IMR-90 (cell line): ENCODE results near the gene P2RX7. TPM values are rescaled to one million over a fixed set of nuclear protein-coding genes. Genes with fewer than 3 reads are reported as not detected.

Experiments used
- ATAC-seq: fragments of 200-7000 bp; cut with Tn5 transposase; 2 replicates; pipeline ENCODE4 v1.9.1; 2020; ENCODE audit warnings: low read depth, mild to moderate bottlenecking, moderate library complexity
- BruUV-seq: library from RNA; stranded (reverse); fragments of 400-500 nt; replicated peaks from 2 replicates; lab custom pipeline; 2021; lab: Mats Ljungman, UMichigan
- CTCF ChIA-PET: fragments of 300-600 bp; formaldehyde crosslinking; extraction: SDS; loops from one replicate; lab custom pipeline; 2021; ENCODE audit warnings: antibody characterized with exemption; lab: Yijun Ruan, JAX
- POLR2A ChIA-PET: fragments of 300-600 bp; sonication (Branson Sonifier 250); formaldehyde crosslinking; loops from one replicate; lab custom pipeline; 2022; ENCODE audit warnings: antibody characterized with exemption; ENCODE audit not compliant: unreplicated experiment; lab: Charles Lee
- DNase-seq: peaks from one replicate; pipeline ENCODE4 v3.0.0; 2013
- H2AFZ ChIP-seq: replicated peaks from 2 replicates; pipeline ENCODE3; 2013; ENCODE audit warnings: low read length, mild to moderate bottlenecking; ENCODE audit not compliant: poor library complexity
- H2AK5ac ChIP-seq: 2 replicates; pipeline ENCODE4 v1.6.1; 2013; ENCODE audit warnings: low read depth, low read length, inconsistent platforms
- H2AK9ac ChIP-seq: replicated peaks from 2 replicates; pipeline ENCODE3; 2013; ENCODE audit warnings: mild to moderate bottlenecking, low read depth, low read length, moderate library complexity; ENCODE audit not compliant: poor library complexity
- H2BK120ac ChIP-seq: 2 replicates; pipeline ENCODE4 v1.6.1; 2013; ENCODE audit warnings: low read depth, low read length, inconsistent platforms
- H2BK15ac ChIP-seq: 3 replicates; pipeline ENCODE4 v1.6.1; 2013; ENCODE audit warnings: low read depth, low read length, inconsistent platforms
- H2BK20ac ChIP-seq: 2 replicates; pipeline ENCODE4 v1.6.1; 2013; ENCODE audit warnings: low read depth, mild to moderate bottlenecking, inconsistent platforms, low read length, moderate library complexity
- H2BK5ac ChIP-seq: 2 replicates; pipeline ENCODE4 v1.6.1; 2013; ENCODE audit warnings: mild to moderate bottlenecking, low read depth, low read length, inconsistent platforms; ENCODE audit not compliant: poor library complexity, severe bottlenecking
- H3K14ac ChIP-seq: replicated peaks from 2 replicates; pipeline ENCODE4 v1.6.1; 2013; ENCODE audit warnings: low read depth, low read length, inconsistent platforms
- H3K18ac ChIP-seq: 2 replicates; pipeline ENCODE4 v1.6.1; 2013; ENCODE audit warnings: low read depth, low read length, control low read depth
- H3K23ac ChIP-seq: 2 replicates; pipeline ENCODE4 v1.6.1; 2013; ENCODE audit warnings: low read depth, low read length, inconsistent platforms
- H3K27ac ChIP-seq: 2 replicates; pipeline ENCODE4 v1.5.1; 2013; ENCODE audit warnings: mild to moderate bottlenecking, control low read depth, low read length; ENCODE audit not compliant: insufficient read depth
- H3K27me3 ChIP-seq: 2 replicates; pipeline ENCODE4 v1.6.1; 2013; ENCODE audit warnings: low read length; ENCODE audit not compliant: control insufficient read depth, insufficient read depth
- H3K36me3 ChIP-seq: 2 replicates; pipeline ENCODE4 v1.6.1; 2013; ENCODE audit warnings: low read length, mixed read lengths; ENCODE audit not compliant: control insufficient read depth, insufficient read depth
- H3K4ac ChIP-seq: 2 replicates; pipeline ENCODE4 v1.6.1; 2013; ENCODE audit warnings: low read depth, low read length, inconsistent platforms
- H3K4me1 ChIP-seq: 2 replicates; pipeline ENCODE4 v1.6.1; 2013; ENCODE audit warnings: low read length, mixed read lengths; ENCODE audit not compliant: control insufficient read depth, insufficient read depth
- H3K4me2 ChIP-seq: 2 replicates; pipeline ENCODE4 v1.6.1; 2013; ENCODE audit warnings: low read depth, mild to moderate bottlenecking, control low read depth, low read length, moderate library complexity
- H3K4me3 ChIP-seq: 2 replicates; pipeline ENCODE4 v1.5.1; 2013; ENCODE audit warnings: low read depth, mild to moderate bottlenecking, control low read depth, low read length, moderate library complexity; ENCODE audit not compliant: insufficient read depth
- H3K56ac ChIP-seq: 2 replicates; pipeline ENCODE4 v1.6.1; 2013; ENCODE audit warnings: low read length, inconsistent platforms; ENCODE audit not compliant: insufficient read depth; ENCODE audit errors: extremely low read depth
- H3K79me1 ChIP-seq, 2 experiments: 2 replicates each; pipeline ENCODE4 v1.6.1; 2013; ENCODE audit warnings: low read length in 2 of 2, inconsistent platforms in 1 of 2, low read depth in 1 of 2
- H3K9ac ChIP-seq: 2 replicates; pipeline ENCODE4 v1.6.1; 2013; ENCODE audit warnings: low read depth, low read length, control low read depth
- H3K9me1 ChIP-seq: 2 replicates; pipeline ENCODE4 v1.6.1; 2013; ENCODE audit warnings: low read length, inconsistent platforms; ENCODE audit not compliant: insufficient read depth
- H3K9me3 ChIP-seq: 2 replicates; pipeline ENCODE4 v1.6.1; 2013; ENCODE audit warnings: low read length; ENCODE audit not compliant: control insufficient read depth, insufficient read depth
- H4K20me1 ChIP-seq: 2 replicates; pipeline ENCODE4 v1.6.1; 2013; ENCODE audit warnings: low read length, inconsistent platforms; ENCODE audit not compliant: insufficient read depth
- H4K5ac ChIP-seq: 2 replicates; pipeline ENCODE4 v1.6.1; 2013; ENCODE audit warnings: mild to moderate bottlenecking, low read depth, low read length, control low read depth
- H4K8ac ChIP-seq, 2 experiments: 2 replicates each; pipeline ENCODE4 v1.6.1; 2013; ENCODE audit warnings: low read depth in 2 of 2, low read length in 2 of 2, control low read depth in 1 of 2, inconsistent platforms in 1 of 2
- H4K91ac ChIP-seq: 2 replicates; pipeline ENCODE4 v1.6.1; 2013; ENCODE audit warnings: low read depth, low read length, inconsistent platforms; ENCODE audit not compliant: insufficient read depth
- MAZ ChIP-seq: IDR thresholded peaks from 2 replicates; pipeline ENCODE4 v1.6.1; 2012; ENCODE audit warnings: low read depth, mild to moderate bottlenecking, low read length, improper control_type of control experiment, moderate library complexity, borderline replicate concordance
- POLR2A ChIP-seq: IDR thresholded peaks from 2 replicates; pipeline ENCODE4 v1.6.1; 2012; ENCODE audit warnings: mild to moderate bottlenecking, low read depth, low read length
- RAD21 ChIP-seq: IDR thresholded peaks from 2 replicates; pipeline ENCODE4 v1.6.1; 2012; ENCODE audit warnings: low read length, improper control_type of control experiment
- USF2 ChIP-seq: fragments of 150-350 bp; IDR thresholded peaks from 2 replicates; pipeline ENCODE4 v1.6.1; 2017; ENCODE audit warnings: mild to moderate bottlenecking, antibody characterized with exemption, low read length, low read depth
- WGBS, 2 experiments: methylation state at CpG; one replicate each; pipeline versions ENCODE4 v1.1.5 to v1.1.7; 2013; ENCODE audit warnings: missing lambda C conversion rate in 2 of 2; ENCODE audit not compliant: insufficient read length in 1 of 2; ENCODE audit errors: extremely low coverage in 2 of 2; 5-methylcytosine and 5-hydroxymethylcytosine counted together
- dilution Hi-C: fragments of 300-500 bp; cut with HindIII; formaldehyde crosslinking; loops from one replicate; pipeline ENCODE4 v1.14.3; 2018; ENCODE audit warnings: low sequenced_read_pairs; ENCODE audit not compliant: unreplicated experiment
- in situ Hi-C: fragments of 300-500 bp; cut with MboI; formaldehyde crosslinking; loops from 3 replicates; pipeline ENCODE4 v1.14.3; 2019; ENCODE audit warnings: low sequenced_read_pairs, inconsistent platforms, mixed read lengths
- intact Hi-C: fragments of 100-400 bp; cut with micrococcal nuclease; formaldehyde crosslinking; loops from 2 replicates; pipeline ENCODE4 v1.10.0; 2022
- polyA plus RNA-seq, 3 experiments: library from polyadenylated mRNA; depleted of rRNA; stranded (reverse); fragments of >200 nt; gene quantifications; 2 replicates each; pipeline ENCODE4 v1.2.3, GENCODE V29; 2012; ENCODE audit warnings: low replicate concordance in 1 of 3
- total RNA-seq: library from RNA; depleted of rRNA; stranded (reverse); fragments of >200 nt; gene quantifications from 2 replicates; pipeline ENCODE4 v1.2.3, GENCODE V29; 2012

The P2RX7 gene
- total and polyA plus RNA-seq, 2 of the 4 experiments (the other 2 are of a cell fraction), result 0.07 to 0.18 TPM

- no peak overlapping the region for H3K27ac ChIP-seq
- no peaks in the 10 kb centered on the region for H3K9me1 ChIP-seq
- no peak overlapping the region for H3K14ac ChIP-seq
- no peaks in the 10 kb centered on the region for H3K79me1 ChIP-seq
- in situ Hi-C loops (no loop called here), dilution Hi-C loops (no loop called here), intact Hi-C loops (no loop called here)
- H2BK20ac ChIP-seq, result no peak overlapping the region
- H2BK120ac ChIP-seq, result no peak overlapping the region
- no peak overlapping the region for H3K23ac ChIP-seq
- no peak overlapping the region for H2AK5ac ChIP-seq
- H3K56ac ChIP-seq, result no peak overlapping the region
- 90% methylated on average over 2 of the region's 7 CpGs; no CpG with 5 or more reads in 1 of the 2 experiments for WGBS, 2 experiments
- no peaks in the 10 kb centered on the region for H4K20me1 ChIP-seq
- H4K91ac ChIP-seq, result no peak overlapping the region
- DNase-seq, result no peak
- no peaks in the 10 kb centered on the region for H3K9me3 ChIP-seq
- H3K4me3 ChIP-seq, result no peak overlapping the region
- no peak overlapping the region for H4K8ac ChIP-seq
- TF ChIP-seq MAZ (no peak), USF2 (no peak), RAD21 (no peak), POLR2A (no peak)
- H2AK9ac ChIP-seq, result no peak overlapping the region
- no peak overlapping the region for H2BK15ac ChIP-seq
- H3K36me3 ChIP-seq, result no peaks in the 10 kb centered on the region
- no TSS peak for BruUV-seq
- H3K4ac ChIP-seq, result no peak overlapping the region
- no peak overlapping the region for H4K5ac ChIP-seq
- ChIA-PET POLR2A (no interaction called here), CTCF (no interaction called here)
- no peak overlapping the region for H3K4me2 ChIP-seq
- ATAC-seq, result no peak
- H3K27me3 ChIP-seq, result peaks cover 4% of the 10 kb centered on the region
- no peak overlapping the region for H3K9ac ChIP-seq
- peaks cover 4% of the 10 kb centered on the region for H3K4me1 ChIP-seq
- no peak overlapping the region for H2BK5ac ChIP-seq
- no peak overlapping the region for H2AFZ ChIP-seq
- no peak overlapping the region for H3K18ac ChIP-seq
These were observed 1.2 kb downstream of the P2RX7 start for GRCh38 chr12:121133838-121134237.
